ENCODE measurements around the gene TM4SF18.

DNA sequence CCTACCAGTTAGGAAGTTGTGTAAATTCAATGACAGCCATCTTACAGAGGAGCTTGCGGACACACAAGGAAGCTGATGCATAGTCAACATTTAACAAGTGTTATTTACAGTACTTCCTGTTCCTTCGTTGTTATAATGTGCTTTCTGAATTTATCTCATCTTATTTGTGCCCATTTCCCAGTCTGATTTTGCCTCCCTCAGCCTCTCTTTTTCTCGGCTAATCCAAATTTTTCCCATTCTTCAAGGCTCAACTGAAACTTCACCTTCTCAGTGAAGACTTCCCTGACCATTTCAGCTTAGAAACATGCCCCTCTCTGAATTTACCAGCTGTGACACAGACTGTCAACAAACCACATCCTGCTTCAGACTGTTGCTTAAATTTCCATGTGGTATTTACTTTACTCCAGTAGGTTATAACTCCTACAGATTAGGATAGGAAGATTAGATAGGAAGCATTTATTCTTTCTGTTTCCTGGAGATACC, 56.1 kb downstream of the TM4SF18 start:
- TF ChIP-seq, protein P1, sequence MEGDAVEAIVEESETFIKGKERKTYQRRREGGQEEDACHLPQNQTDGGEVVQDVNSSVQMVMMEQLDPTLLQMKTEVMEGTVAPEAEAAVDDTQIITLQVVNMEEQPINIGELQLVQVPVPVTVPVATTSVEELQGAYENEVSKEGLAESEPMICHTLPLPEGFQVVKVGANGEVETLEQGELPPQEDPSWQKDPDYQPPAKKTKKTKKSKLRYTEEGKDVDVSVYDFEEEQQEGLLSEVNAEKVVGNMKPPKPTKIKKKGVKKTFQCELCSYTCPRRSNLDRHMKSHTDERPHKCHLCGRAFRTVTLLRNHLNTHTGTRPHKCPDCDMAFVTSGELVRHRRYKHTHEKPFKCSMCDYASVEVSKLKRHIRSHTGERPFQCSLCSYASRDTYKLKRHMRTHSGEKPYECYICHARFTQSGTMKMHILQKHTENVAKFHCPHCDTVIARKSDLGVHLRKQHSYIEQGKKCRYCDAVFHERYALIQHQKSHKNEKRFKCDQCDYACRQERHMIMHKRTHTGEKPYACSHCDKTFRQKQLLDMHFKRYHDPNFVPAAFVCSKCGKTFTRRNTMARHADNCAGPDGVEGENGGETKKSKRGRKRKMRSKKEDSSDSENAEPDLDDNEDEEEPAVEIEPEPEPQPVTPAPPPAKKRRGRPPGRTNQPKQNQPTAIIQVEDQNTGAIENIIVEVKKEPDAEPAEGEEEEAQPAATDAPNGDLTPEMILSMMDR (IDR thresholded peaks at IDR 0.05): no peak
- TF ChIP-seq POLR2AphosphoS5 (IDR thresholded peaks at IDR 0.05; ENCODE audit: insufficient read depth in 1 of 2, low read depth in 1 of 2) (no peak), POLR2A (IDR thresholded peaks at IDR 0.05) (no peak)

Measured in vagina (tissue), 2 donors.